HG03196 (cell line): ENCODE measurements around the gene KCTD3.

Experiments used
- ATAC-seq: cut with Tn5 transposase; IDR thresholded peaks from one replicate; pipeline ENCODE4 v1.9.1; 2021; ENCODE audit not compliant: unreplicated experiment

The KCTD3 gene

GRCh38 chr1:215605011-215605621, 38.0 kb downstream of the KCTD3 start:
- ATAC-seq: no peak

GRCh38 chr1:215606036-215606435, 38.9 kb downstream of the KCTD3 start:
- ATAC-seq: no peak

- no peak for ATAC-seq
Measured at GRCh38 chr1:215606564-215607168, 39.6 kb downstream of the KCTD3 start.

- no peak for ATAC-seq
Measured at GRCh38 chr1:215607412-215607811, 40.3 kb downstream of the KCTD3 start.

- no peak for ATAC-seq
Measured at GRCh38 chr1:215608646-215609045, 41.5 kb downstream of the KCTD3 start.

GRCh38 chr1:215612391-215612790, 45.3 kb downstream of the KCTD3 start:
- no peak for ATAC-seq

- peak; percentile 51 for ATAC-seq
Measured at GRCh38 chr1:215617979-215618378, 50.9 kb downstream of the KCTD3 start.

- no peak for ATAC-seq
Measured at GRCh38 chr1:215623162-215623561, 56.1 kb downstream of the KCTD3 start.

GRCh38 chr1:215625949-215626348, 58.8 kb downstream of the KCTD3 start:
- ATAC-seq: no peak

- ATAC-seq: no peak
Measured at GRCh38 chr1:215631040-215631439, 63.9 kb downstream of the KCTD3 start.

- no peak for ATAC-seq
Measured at GRCh38 chr1:215631489-215631888, 64.4 kb downstream of the KCTD3 start.

- no peak for ATAC-seq
Measured at GRCh38 chr1:215635827-215636226, 68.7 kb downstream of the KCTD3 start.

- no peak for ATAC-seq
Measured at GRCh38 chr1:215636258-215636965, 69.3 kb downstream of the KCTD3 start.

- ATAC-seq: no peak
Measured at GRCh38 chr1:215637041-215637573, 70.0 kb downstream of the KCTD3 start.

GRCh38 chr1:215640429-215641148, 73.5 kb downstream of the KCTD3 start:
- ATAC-seq: no peak

- ATAC-seq: no peak
Measured at GRCh38 chr1:215643592-215644321, 76.7 kb downstream of the KCTD3 start.

GRCh38 chr1:215645182-215645581, 78.1 kb downstream of the KCTD3 start:
- no peak for ATAC-seq

- no peak for ATAC-seq
Measured at GRCh38 chr1:215645861-215646260, 78.8 kb downstream of the KCTD3 start.

GRCh38 chr1:215647738-215648137, 80.6 kb downstream of the KCTD3 start:
- no peak for ATAC-seq

GRCh38 chr1:215648957-215649356, 81.9 kb downstream of the KCTD3 start:
- ATAC-seq: no peak
